ENCODE results near the gene NWD2.

DNA sequence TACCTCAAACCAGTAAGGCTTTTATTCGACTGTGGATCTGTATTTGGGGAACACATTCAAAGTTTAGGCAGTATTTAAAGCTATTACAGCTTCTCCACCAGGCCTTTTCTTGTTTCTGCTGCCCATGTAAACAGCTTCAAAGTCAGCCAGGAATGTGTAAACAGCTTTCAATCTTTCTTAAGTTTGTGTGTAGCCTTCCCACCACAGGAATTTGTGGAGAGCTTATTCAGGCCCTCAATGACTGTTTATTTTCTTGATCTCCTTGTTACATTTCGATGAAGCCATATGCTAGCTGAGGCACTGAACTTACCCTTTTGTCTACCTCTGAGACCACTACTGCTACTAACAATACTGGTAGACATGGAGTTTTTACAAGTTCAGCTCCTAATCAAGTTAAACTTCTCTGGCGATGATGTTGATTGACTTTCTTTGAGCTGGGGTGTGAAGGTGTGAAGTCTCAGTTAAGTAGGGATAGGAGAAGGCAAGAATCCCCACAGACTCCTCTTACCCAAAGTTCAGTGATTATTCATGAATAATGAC lies 72.6 kb downstream of the NWD2 start:
- TF ChIP-seq, protein P1, sequence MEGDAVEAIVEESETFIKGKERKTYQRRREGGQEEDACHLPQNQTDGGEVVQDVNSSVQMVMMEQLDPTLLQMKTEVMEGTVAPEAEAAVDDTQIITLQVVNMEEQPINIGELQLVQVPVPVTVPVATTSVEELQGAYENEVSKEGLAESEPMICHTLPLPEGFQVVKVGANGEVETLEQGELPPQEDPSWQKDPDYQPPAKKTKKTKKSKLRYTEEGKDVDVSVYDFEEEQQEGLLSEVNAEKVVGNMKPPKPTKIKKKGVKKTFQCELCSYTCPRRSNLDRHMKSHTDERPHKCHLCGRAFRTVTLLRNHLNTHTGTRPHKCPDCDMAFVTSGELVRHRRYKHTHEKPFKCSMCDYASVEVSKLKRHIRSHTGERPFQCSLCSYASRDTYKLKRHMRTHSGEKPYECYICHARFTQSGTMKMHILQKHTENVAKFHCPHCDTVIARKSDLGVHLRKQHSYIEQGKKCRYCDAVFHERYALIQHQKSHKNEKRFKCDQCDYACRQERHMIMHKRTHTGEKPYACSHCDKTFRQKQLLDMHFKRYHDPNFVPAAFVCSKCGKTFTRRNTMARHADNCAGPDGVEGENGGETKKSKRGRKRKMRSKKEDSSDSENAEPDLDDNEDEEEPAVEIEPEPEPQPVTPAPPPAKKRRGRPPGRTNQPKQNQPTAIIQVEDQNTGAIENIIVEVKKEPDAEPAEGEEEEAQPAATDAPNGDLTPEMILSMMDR (IDR thresholded peaks at IDR 0.05; ENCODE audit: insufficient read depth, low read length, poor library complexity, severe bottlenecking), result no peak
- no peak for TF ChIP-seq EZH2phosphoT487 (conservative IDR thresholded peaks at IDR 0.05; ENCODE audit: low read length)

All from SU-DHL-6 (cell line).